HG02884 (cell line): Measurements from ENCODE around the gene ERO1A.

Source experiments
- ATAC-seq: cut with Tn5 transposase; IDR thresholded peaks from one replicate; pipeline ENCODE4 v1.9.1; 2021; ENCODE audit warnings: mild to moderate bottlenecking, moderate library complexity; ENCODE audit not compliant: unreplicated experiment

Gene ERO1A

GRCh38 chr14:52609445-52610044 lies 85.8 kb downstream of the ERO1A start:
- ATAC-seq = no peak

DNA sequence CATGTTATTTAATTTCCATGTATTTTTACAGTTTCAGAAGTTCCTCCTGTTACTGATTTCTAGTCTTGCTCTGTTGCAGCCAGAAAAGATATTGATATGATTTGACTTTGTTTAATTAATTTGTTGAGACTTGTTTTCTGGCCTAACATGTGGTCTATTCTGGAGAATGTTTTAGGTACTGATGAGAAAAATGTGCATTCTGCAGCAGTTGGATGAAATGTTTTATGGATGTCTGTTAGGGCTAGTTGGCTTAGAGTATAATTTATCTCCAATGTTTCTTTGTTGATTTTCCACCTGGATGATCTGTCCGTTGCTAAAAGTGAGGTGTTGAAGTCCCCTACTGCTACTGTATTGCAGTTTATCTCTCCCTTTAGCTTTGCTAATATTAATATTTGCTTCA lies 88.3 kb downstream of the ERO1A start:
- no peak for ATAC-seq

DNA sequence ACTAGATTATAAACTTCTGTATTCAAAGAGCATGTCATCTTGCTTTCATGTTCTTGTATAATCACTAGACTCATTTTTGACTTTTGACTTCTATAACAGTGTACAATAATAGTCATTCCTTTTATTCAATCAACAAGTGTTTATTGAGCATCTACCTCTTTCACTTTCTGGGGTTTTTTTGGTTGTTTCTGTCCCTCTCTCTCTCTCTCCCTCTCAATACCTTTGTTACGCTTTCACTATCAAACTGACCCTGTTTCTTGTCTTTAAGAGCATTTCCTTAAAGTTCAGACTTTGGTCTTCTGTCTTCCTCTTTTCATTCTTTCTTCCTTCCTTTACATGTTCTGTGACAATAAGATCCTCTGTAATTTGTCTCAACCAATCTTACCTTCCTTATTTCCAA lies 93.2 kb downstream of the ERO1A start:
- no peak for ATAC-seq

GRCh38 chr14:52599974-52600373 lies 95.4 kb downstream of the ERO1A start:
- ATAC-seq = no peak

- ATAC-seq = no peak
These were observed 96.8 kb downstream of the ERO1A start for GRCh38 chr14:52598568-52598967.

- no peak for ATAC-seq
These were observed 98.5 kb downstream of the ERO1A start for GRCh38 chr14:52596861-52597260.

- ATAC-seq = no peak
These were observed 99.0 kb downstream of the ERO1A start for GRCh38 chr14:52596320-52596719.

GRCh38 chr14:52590318-52590717 lies 105.0 kb downstream of the ERO1A start:
- no peak for ATAC-seq
